K562 (cell line): ENCODE results near the gene HNRNPLL. TPM values are rescaled to one million over a fixed set of nuclear protein-coding genes. Genes with fewer than 3 reads are reported as not detected.

ENCODE experiments used
- CXXC5 ChIP-seq: fragments of 250-450 bp; sonication (Bioruptor Pico); IDR thresholded peaks from 2 replicates; pipeline ENCODE4 v1.8.0; 2022; ENCODE audit warnings: inconsistent platforms, mild to moderate bottlenecking, moderate library complexity
- MECOM ChIP-seq: fragments of 250-450 bp; sonication (Bioruptor Pico); IDR thresholded peaks from 2 replicates; pipeline ENCODE4 v1.8.0; 2022; ENCODE audit warnings: inconsistent platforms
- MTA1 ChIP-seq: fragments of 450-650 bp; IDR thresholded peaks from 2 replicates; pipeline ENCODE4 v1.6.1; 2017; ENCODE audit warnings: borderline replicate concordance
- POLR2B ChIP-seq: fragments of 450-650 bp; IDR thresholded peaks from 2 replicates; pipeline ENCODE4 v1.6.1; 2018; ENCODE audit warnings: low read depth; ENCODE audit not compliant: partially characterized antibody
- POLR2H ChIP-seq: IDR thresholded peaks from 2 replicates; pipeline ENCODE4 v1.6.1; 2016; ENCODE audit warnings: missing genetic modification characterization, low read depth, mild to moderate bottlenecking, control low read depth, missing compliant biosample characterization, moderate library complexity
- SMARCE1 ChIP-seq: fragments of 450-650 bp; IDR thresholded peaks from 2 replicates; pipeline ENCODE4 v1.7.1; 2016; ENCODE audit warnings: mild to moderate bottlenecking
- ZKSCAN3 ChIP-seq: fragments of 250-450 bp; sonication (Bioruptor Pico); IDR thresholded peaks from 2 replicates; pipeline ENCODE4 v1.4.0; 2020
- ZNF263 ChIP-seq: sonication (generic); formaldehyde crosslinking; IDR thresholded peaks from 2 replicates; pipeline ENCODE4 v1.8.0; 2022; ENCODE audit warnings: mild to moderate bottlenecking, missing genetic modification reagents, borderline replicate concordance
- polyA plus RNA-seq, 8 experiments: library from polyadenylated mRNA; depleted of rRNA in 4 of 8; stranded (reverse) in 5 of 8; unstranded in 3 of 8; fragments of >200 nt; fragmentation: Nextera tagmentation in 2 of 8; fragmentation: Illumina TruSeq in 1 of 8; extraction: Ambion mirVana in 2 of 8; extraction: Trizol in 1 of 8; gene quantifications; 2 replicates each; pipeline versions ENCODE4 v1.2.1 to v1.2.3, GENCODE V29; 2011 to 2014; ENCODE audit warnings: inconsistent platforms in 1 of 8, missing spikeins in 1 of 8
- total RNA-seq, 7 experiments: library from RNA; depleted of rRNA in 6 of 7; stranded (reverse); fragments of >200 nt in 6 of 7; fragmentation: Illumina TruSeq in 2 of 7; extraction: Trizol in 2 of 7; gene quantifications; 2 replicates each; pipeline versions ENCODE4 v1.2.1 to v1.2.3, GENCODE V29; 2011 to 2021; ENCODE audit warnings: low replicate concordance in 1 of 7
- TF ChIP-seq, protein P1 (sequence below), 2 experiments: fragments of 450-650 bp; formaldehyde crosslinking in 1 of 2; IDR thresholded peaks; 2 replicates each; pipeline versions ENCODE4 v1.4.0 to v1.6.1; 2014 to 2020; ENCODE audit warnings: mild to moderate bottlenecking in 2 of 2, borderline replicate concordance in 1 of 2, low read depth in 1 of 2
- TF ChIP-seq, protein P2 (sequence below): fragments of 450-650 bp; IDR thresholded peaks from 2 replicates; pipeline ENCODE4 v1.6.1; 2018; ENCODE audit warnings: mild to moderate bottlenecking, low read depth; ENCODE audit not compliant: partially characterized antibody
- TF ChIP-seq, protein P3 (sequence below): fragments of 250-450 bp; sonication (Bioruptor Pico); IDR thresholded peaks from 2 replicates; pipeline ENCODE4 v1.4.0; 2020

HNRNPLL gene
- total and polyA plus RNA-seq, 9 of the 15 experiments (the other 6 are each of a cell fraction or from before 2014, with no cell fraction given), result 19.8 to 135 (median 57.8) TPM

DNA sequence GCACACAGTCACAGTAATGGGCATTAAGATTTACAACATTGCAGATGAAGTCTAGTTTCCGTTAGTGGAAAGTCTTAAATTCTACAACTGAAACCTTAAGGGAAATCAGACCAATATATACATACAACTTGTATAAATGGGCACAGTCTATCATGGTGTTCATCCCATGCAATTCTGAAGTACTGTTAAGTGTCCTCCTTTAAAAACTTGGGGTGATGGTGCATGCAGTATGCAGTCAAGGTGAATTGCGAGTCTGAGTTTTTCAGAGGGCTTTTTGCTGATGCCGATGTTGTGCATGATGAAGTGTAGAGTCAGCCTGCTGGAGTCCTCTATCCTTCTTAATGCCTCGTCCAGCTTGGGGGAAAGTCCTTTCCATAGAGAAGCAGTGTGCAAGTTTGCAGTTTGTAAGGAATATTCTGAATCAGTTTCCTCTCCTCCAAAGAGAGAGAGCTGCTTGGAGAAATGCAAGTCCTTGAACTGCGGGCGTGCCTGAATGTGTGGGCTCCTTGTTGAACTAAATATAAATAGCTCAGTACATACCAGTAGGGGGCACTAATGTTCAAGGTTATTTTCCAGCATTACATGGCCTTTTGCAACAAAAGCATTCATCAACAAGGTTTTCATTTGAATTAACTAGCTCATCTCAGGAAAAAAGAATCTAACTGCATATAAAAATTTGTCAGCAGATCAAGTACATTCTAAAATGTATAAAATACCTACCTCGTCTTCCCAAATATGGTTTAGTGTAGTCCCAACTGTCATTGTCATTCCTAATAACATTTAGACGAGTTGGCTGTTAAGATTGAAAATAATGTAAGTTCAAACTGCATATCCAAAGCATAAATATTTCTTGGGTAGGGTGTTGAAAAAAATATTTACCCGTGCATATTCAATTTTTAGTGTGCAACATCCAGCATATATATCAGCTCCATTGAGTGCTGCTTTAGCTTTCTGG is 21.3 kb downstream of the HNRNPLL start (continued):
- TF ChIP-seq, protein P1, sequence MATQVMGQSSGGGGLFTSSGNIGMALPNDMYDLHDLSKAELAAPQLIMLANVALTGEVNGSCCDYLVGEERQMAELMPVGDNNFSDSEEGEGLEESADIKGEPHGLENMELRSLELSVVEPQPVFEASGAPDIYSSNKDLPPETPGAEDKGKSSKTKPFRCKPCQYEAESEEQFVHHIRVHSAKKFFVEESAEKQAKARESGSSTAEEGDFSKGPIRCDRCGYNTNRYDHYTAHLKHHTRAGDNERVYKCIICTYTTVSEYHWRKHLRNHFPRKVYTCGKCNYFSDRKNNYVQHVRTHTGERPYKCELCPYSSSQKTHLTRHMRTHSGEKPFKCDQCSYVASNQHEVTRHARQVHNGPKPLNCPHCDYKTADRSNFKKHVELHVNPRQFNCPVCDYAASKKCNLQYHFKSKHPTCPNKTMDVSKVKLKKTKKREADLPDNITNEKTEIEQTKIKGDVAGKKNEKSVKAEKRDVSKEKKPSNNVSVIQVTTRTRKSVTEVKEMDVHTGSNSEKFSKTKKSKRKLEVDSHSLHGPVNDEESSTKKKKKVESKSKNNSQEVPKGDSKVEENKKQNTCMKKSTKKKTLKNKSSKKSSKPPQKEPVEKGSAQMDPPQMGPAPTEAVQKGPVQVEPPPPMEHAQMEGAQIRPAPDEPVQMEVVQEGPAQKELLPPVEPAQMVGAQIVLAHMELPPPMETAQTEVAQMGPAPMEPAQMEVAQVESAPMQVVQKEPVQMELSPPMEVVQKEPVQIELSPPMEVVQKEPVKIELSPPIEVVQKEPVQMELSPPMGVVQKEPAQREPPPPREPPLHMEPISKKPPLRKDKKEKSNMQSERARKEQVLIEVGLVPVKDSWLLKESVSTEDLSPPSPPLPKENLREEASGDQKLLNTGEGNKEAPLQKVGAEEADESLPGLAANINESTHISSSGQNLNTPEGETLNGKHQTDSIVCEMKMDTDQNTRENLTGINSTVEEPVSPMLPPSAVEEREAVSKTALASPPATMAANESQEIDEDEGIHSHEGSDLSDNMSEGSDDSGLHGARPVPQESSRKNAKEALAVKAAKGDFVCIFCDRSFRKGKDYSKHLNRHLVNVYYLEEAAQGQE (IDR thresholded peaks at IDR 0.05; ENCODE audit: borderline replicate concordance), result peak; percentile 73; the same call in 1 of the 2 replicates
- TF ChIP-seq, protein P1 (CRISPR knock-in tag; IDR thresholded peaks at IDR 0.05; ENCODE audit: low read depth), result no peak
- peak; percentile 17; the same call in 1 of the 2 replicates for TF ChIP-seq POLR2H (tag)
- no peak for TF ChIP-seq POLR2B
- TF ChIP-seq ZNF263 (CRISPR knock-in tag), result no peak
- no peak for TF ChIP-seq MECOM (CRISPR knock-in tag)
- no peak for TF ChIP-seq SMARCE1
- TF ChIP-seq, protein P2, sequence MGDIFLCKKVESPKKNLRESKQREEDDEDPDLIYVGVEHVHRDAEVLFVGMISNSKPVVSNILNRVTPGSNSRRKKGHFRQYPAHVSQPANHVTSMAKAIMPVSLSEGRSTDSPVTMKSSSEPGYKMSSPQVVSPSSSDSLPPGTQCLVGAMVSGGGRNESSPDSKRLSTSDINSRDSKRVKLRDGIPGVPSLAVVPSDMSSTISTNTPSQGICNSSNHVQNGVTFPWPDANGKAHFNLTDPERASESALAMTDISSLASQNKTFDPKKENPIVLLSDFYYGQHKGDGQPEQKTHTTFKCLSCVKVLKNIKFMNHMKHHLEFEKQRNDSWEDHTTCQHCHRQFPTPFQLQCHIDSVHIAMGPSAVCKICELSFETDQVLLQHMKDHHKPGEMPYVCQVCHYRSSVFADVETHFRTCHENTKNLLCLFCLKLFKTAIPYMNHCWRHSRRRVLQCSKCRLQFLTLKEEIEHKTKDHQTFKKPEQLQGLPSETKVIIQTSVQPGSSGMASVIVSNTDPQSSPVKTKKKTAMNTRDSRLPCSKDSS, result no peak
- no peak for TF ChIP-seq ZKSCAN3
- TF ChIP-seq, protein P3, sequence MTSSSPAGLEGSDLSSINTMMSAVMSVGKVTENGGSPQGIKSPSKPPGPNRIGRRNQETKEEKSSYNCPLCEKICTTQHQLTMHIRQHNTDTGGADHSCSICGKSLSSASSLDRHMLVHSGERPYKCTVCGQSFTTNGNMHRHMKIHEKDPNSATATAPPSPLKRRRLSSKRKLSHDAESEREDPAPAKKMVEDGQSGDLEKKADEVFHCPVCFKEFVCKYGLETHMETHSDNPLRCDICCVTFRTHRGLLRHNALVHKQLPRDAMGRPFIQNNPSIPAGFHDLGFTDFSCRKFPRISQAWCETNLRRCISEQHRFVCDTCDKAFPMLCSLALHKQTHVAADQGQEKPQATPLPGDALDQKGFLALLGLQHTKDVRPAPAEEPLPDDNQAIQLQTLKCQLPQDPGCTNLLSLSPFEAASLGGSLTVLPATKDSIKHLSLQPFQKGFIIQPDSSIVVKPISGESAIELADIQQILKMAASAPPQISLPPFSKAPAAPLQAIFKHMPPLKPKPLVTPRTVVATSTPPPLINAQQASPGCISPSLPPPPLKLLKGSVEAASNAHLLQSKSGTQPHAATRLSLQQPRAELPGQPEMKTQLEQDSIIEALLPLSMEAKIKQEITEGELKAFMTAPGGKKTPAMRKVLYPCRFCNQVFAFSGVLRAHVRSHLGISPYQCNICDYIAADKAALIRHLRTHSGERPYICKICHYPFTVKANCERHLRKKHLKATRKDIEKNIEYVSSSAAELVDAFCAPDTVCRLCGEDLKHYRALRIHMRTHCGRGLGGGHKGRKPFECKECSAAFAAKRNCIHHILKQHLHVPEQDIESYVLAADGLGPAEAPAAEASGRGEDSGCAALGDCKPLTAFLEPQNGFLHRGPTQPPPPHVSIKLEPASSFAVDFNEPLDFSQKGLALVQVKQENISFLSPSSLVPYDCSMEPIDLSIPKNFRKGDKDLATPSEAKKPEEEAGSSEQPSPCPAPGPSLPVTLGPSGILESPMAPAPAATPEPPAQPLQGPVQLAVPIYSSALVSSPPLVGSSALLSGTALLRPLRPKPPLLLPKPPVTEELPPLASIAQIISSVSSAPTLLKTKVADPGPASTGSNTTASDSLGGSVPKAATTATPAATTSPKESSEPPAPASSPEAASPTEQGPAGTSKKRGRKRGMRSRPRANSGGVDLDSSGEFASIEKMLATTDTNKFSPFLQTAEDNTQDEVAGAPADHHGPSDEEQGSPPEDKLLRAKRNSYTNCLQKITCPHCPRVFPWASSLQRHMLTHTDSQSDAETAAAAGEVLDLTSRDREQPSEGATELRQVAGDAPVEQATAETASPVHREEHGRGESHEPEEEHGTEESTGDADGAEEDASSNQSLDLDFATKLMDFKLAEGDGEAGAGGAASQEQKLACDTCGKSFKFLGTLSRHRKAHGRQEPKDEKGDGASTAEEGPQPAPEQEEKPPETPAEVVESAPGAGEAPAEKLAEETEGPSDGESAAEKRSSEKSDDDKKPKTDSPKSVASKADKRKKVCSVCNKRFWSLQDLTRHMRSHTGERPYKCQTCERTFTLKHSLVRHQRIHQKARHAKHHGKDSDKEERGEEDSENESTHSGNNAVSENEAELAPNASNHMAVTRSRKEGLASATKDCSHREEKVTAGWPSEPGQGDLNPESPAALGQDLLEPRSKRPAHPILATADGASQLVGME (CRISPR knock-in tag), result no peak
- no peak for TF ChIP-seq CXXC5 (CRISPR knock-in tag)
- TF ChIP-seq MTA1, result no peak
